Thoracic aorta (tissue), 2 donors: ENCODE measurements around the gene MID1. TPM values are rescaled to one million over a fixed set of nuclear protein-coding genes. Genes with fewer than 3 reads are reported as not detected.
A peak's percentile ranks its signal among the peaks of the same experiment; 100 is the strongest.

Experiments
- ATAC-seq: fragments of 150-250 bp; one replicate; pipeline ENCODE4 v1.8.0; 2017; ENCODE audit warnings: low read depth; ENCODE audit not compliant: insufficient number of reproducible peaks, low FRiP score
- DNase-seq: peaks from one replicate; pipeline ENCODE4 v3.0.0-alpha.2; 2020; ENCODE audit warnings: low spot score
- H3K27ac ChIP-seq, 2 donors: fragments of 200-600 bp; sonication (generic); 1 replicate in 1 of 2; 2 replicates in 1 of 2; pipeline ENCODE4 v1.5.1; 2016; ENCODE audit warnings: mild to moderate bottlenecking in 2 of 2, moderate library complexity in 2 of 2
- H3K27me3 ChIP-seq: fragments of 200-600 bp; sonication (generic); replicated peaks from 2 replicates; pipeline ENCODE4 v1.6.0; 2016; ENCODE audit warnings: mild to moderate bottlenecking; ENCODE audit not compliant: insufficient read depth
- H3K36me3 ChIP-seq: fragments of 200-600 bp; sonication (generic); one replicate; pipeline ENCODE4 v1.5.1; 2016
- H3K4me1 ChIP-seq, 2 donors: fragments of 200-600 bp; sonication (generic); 1 replicate in 1 of 2; 2 replicates in 1 of 2; pipeline versions ENCODE4 v1.5.1 to v1.6.0; 2016; ENCODE audit warnings: low read depth in 2 of 2, mild to moderate bottlenecking in 1 of 2; ENCODE audit not compliant: control insufficient read depth in 1 of 2
- H3K4me3 ChIP-seq: fragments of 200-600 bp; sonication (generic); 2 replicates; pipeline ENCODE4 v1.5.1; 2016; ENCODE audit warnings: mild to moderate bottlenecking
- H3K9me3 ChIP-seq: fragments of 200-600 bp; sonication (generic); 2 replicates; pipeline ENCODE4 v1.5.1; 2016
- CTCF ChIP-seq: fragments of 200-600 bp; sonication (generic); IDR thresholded peaks from one replicate; pipeline ENCODE4 v1.5.1; 2019; ENCODE audit warnings: antibody characterized with exemption
- total RNA-seq, 2 donors: library from RNA; depleted of rRNA; stranded (reverse); fragments of >200 nt; gene quantifications; one replicate each; pipeline versions ENCODE4 v1.1.0 to v1.2.3, GENCODE V29; 2016

The MID1 gene
- total RNA-seq, 2 donors from 2014 or later, result 37.0 to 37.7 TPM

GRCh38 chrX:10485326-10485725 is 135.1 kb downstream of the MID1 start:
- H3K9me3 ChIP-seq, result no peaks in the 10 kb centered on the region
- no peak overlapping the region for H3K27ac ChIP-seq
- ATAC-seq, result no peak
- DNase-seq, result no peak
- no peak for TF ChIP-seq CTCF
- no peak overlapping the region for H3K4me3 ChIP-seq
- H3K4me1 ChIP-seq, result peaks cover 0 to 24% of the 10 kb centered on the region in 2 donors
- no peaks in the 10 kb centered on the region for H3K27me3 ChIP-seq
- no peaks in the 10 kb centered on the region for H3K36me3 ChIP-seq

DNA sequence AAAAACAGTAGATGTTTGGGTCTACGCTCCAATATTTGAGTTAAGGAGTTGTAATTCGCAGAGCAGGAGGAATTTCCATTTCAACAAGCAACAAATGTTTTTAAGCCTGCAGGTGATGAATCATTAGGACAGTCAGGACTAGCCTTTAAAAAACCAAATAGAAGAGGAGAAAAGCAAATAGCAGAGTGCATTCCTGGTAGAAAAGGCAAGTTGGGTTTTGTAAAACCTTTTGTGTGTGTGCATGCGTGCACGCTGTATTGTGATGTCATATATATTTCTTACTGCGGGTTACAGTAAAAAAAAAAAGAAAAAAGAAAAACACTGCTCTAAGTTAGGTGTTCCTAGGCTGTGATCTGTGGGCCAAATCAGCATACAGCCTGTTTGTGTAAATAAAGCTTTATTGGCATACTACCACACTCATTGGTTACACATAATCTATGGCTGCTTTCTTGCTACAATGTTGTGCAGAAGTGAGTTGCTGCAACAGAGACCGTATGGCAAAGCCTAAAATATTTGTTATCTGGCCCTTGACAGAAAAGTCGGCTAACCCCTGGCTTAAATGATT is 135.6 kb downstream of the MID1 start:
- no peaks in the 10 kb centered on the region for H3K36me3 ChIP-seq
- no peak for TF ChIP-seq CTCF
- H3K4me3 ChIP-seq, result no peak overlapping the region
- ATAC-seq, result no peak
- no peaks in the 10 kb centered on the region for H3K9me3 ChIP-seq
- H3K27me3 ChIP-seq, result no peaks in the 10 kb centered on the region
- H3K27ac ChIP-seq, result no peak overlapping the region
- H3K4me1 ChIP-seq, result peaks cover 0 to 24% of the 10 kb centered on the region in 2 donors
- DNase-seq, result no peak

DNA sequence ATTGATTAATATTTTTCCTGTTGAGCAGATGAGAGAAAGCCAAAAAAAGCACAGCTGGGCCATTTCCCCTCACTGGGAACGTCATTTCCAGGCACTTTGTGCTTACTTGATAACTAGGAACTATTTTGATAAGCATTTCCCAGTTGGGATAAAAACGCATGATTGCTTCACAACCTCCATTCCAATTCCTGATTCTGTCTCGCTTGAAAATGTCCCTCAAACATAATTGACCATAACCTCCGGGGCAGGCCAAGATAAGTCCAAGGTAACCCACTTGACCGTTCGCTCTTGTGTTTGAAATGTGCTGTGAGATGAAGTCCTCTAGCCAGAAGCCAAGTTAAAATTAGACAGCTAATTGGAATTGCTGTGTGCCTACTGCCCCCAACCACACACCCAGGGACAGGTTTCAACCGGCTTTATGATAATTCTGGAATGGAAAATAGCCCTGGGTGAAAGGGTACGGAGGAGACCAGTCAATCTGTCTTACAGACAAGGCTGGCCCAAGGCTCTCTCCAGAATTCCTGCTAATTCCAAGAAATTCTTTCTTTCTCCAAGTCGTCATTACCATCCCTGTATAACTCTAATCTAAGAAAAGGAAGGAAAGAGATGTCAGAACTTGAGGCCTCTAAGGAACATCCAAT is 137.1 kb downstream of the MID1 start:
- H3K27ac ChIP-seq, result peak overlapping the region; percentile 63 to 65
- DNase-seq, result no peak

GRCh38 chrX:10482708-10483107 is 137.7 kb downstream of the MID1 start:
- ATAC-seq, result no peak
- Histone ChIP-seq H3K4me3 (no peak overlapping the region), H3K27ac (peak overlapping the region in 1 of 2 donors; percentile 63), H3K4me1 (peaks cover 0 to 24% of the 10 kb centered on the region in 2 donors), H3K9me3 (no peaks in the 10 kb centered on the region), H3K36me3 (no peaks in the 10 kb centered on the region), H3K27me3 (no peaks in the 10 kb centered on the region)
- TF ChIP-seq CTCF, result no peak
- no peak for DNase-seq

More for the DNA sequence above, 137.1 kb downstream of the MID1 start:
- no peak for ATAC-seq
- TF ChIP-seq CTCF, result no peak
- no peak overlapping the region for H3K4me3 ChIP-seq
- no peaks in the 10 kb centered on the region for H3K36me3 ChIP-seq
- H3K9me3 ChIP-seq, result no peaks in the 10 kb centered on the region
- H3K27me3 ChIP-seq, result no peaks in the 10 kb centered on the region
- H3K4me1 ChIP-seq, result peaks cover 0 to 24% of the 10 kb centered on the region in 2 donors

- Histone ChIP-seq H3K4me1 (peaks cover 0 to 24% of the 10 kb centered on the region in 2 donors), H3K9me3 (no peaks in the 10 kb centered on the region), H3K36me3 (no peaks in the 10 kb centered on the region), H3K27me3 (no peaks in the 10 kb centered on the region), H3K4me3 (no peak overlapping the region), H3K27ac (peak overlapping the region in 1 of 2 donors; percentile 63)
- DNase-seq (no peak), ATAC-seq (no peak)
- TF ChIP-seq CTCF, result no peak
These were observed 138.1 kb downstream of the MID1 start for GRCh38 chrX:10482261-10482660.
